ENCODE results near the gene CYP2S1.

CYP2S1 gene

DNA sequence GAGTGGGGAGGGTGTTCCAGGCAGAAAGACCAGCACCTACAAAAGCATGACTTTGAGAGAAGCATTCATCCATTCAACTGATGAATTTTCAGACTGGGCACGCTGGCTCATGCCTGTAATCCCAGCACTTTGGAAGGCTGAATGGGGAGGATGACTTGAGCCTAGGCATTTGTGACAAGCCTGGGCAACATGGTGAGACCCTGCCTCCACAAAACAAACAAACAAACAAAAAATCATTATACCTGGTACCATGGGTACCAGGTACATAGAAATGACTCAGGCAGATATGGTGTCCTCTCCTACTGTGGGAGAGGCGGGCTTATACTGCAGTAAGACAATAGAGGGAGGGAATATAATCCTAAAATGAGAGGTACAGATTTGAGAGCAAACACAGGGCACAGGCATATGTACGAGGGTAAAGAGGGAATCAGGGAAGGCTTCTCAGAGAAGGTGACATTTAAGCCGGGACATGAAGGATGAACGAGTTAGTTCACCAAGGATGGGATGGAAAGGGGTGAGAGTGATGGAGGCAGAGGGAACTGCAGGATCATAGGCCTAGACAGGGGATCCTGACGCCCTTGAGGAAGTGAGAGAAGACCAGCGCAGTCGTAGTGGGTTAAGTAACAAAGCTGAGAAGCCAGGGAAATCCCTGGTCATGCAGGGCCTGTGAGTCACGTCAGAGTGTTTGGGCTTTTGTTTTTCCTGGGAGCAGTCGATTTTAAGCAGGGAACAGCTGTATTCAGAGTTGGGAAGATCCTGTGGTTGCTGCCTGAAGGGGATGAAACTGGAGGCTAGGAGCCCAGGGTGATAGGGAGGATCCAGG, 2.9 kb downstream of the CYP2S1 start:
- DNase-seq (ENCODE audit: low read depth in 3 of 3), result no peak

DNA sequence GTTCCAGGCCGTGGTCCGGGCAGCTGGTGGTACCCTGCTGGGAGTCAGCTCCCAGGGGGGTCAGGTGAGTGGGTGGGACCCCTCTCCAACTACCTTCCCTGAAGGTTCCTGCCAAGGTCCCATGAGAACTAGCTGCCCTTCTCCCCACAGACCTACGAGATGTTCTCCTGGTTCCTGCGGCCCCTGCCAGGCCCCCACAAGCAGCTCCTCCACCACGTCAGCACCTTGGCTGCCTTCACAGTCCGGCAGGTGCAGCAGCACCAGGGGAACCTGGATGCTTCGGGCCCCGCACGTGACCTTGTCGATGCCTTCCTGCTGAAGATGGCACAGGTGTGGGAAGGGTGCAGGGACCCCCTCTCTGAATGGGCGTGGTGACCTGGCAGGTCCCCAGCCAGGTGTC, 5.5 kb downstream of the CYP2S1 start:
- DNase-seq (ENCODE audit: low read depth in 3 of 3), result no peak

DNA sequence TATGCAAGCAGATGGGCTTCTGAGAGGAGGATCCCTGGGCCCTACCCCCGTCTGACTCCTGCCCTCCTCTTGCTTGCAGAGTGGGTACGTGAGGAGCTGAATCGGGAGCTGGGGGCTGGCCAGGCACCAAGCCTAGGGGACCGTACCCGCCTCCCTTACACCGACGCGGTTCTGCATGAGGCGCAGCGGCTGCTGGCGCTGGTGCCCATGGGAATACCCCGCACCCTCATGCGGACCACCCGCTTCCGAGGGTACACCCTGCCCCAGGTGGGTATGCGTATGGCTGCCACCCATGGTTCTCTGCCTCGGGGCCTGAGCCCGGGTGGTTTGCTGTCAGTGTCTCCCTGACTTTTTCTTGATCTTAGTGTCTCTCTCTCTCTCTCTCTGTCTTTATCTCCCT, 10.4 kb downstream of the CYP2S1 start:
- no peak for DNase-seq (ENCODE audit: low read depth in 3 of 3)

DNA sequence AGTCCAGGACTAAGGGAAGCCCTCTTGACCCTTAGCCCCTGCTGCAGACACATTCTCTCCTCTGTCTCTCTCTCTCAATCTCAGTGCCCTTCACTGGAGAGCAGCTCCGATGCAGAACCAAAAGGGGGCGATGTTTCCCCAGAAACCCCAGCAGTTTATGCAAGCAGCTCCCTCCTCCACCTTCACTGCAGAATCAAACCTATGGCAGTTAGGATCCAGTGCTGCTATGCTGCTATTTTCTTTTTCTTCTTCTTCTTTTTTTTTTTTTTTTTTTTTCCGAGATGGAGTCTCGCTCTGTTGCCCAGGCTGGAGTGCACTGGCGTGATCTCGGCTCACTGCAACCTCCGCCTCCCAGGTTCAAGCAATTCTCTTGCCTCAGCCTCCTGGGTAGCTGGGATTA, 11.3 kb downstream of the CYP2S1 start:
- DNase-seq (ENCODE audit: low read depth in 3 of 3), result peak; percentile 52 to 77 (median 70)

DNA sequence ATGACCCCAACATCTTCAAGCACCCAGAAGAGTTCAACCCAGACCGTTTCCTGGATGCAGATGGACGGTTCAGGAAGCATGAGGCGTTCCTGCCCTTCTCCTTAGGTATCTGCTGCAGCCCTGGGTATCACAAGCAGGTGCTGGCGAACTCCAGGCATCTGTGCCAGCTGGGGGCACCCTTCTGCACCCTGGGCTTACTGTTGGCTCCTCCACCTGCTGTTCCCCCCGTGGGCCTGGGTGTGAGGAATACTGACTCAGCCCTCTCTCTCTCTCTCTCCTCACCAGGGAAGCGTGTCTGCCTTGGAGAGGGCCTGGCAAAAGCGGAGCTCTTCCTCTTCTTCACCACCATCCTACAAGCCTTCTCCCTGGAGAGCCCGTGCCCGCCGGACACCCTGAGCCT, 13.0 kb downstream of the CYP2S1 start:
- no peak for DNase-seq (ENCODE audit: low read depth in 3 of 3)

DNA sequence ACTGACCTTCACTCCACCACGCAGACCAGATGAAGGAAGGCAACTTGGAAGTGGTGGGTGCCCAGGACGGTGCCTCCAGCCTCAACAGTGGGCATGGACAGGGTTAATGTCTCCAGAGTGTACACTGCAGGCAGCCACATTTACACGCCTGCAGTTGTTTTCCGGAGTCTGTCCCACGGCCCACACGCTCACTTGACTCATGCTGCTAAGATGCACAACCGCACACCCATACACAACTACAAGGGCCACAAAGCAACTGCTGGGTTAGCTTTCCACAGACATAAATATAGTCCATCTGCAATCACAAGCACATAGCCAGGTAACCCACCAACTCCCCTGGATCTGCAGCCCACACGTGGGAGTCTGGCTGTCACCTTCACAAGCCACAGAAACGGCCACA, 13.4 kb downstream of the CYP2S1 start:
- no peak for DNase-seq (ENCODE audit: low read depth in 3 of 3)

DNA sequence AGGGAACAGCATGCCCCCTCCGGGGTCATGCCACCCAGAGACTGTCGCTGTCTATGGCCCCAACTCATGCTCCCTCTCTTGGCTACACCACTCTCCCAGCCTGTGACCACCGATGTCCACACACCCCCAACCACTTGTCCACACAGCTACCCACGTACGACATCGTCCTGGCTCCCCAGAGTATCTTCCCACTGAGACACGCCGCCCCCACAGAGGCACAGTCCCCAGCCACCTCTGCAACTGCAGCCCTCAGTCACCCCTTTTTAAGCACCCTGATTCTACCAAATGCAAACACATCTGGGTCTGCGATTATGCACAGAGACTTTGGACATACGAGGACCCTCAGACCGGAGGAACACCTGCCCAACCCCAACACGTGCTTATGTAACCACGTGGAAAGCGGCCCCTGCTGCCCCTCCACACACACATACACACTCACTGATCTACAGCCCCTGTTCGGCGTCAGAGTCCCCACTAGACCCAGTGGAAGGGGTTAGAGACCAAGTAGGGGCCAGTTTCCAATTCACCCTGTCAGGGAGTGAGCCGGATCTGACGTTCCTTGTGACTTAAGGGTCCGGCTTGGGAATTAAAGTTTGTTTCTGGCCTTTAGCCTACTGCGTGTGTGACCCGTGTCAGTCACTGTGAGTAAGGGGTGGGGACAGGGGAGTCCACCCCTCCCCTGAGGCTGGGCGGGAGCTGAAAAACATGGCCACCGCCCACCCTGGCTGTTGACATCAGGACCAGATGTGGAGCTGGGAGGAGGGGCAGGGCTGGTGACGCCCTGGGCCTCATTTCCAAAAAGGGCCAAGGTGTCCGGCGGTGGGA, 14.1 kb downstream of the CYP2S1 start:
- no peak for DNase-seq (ENCODE audit: low read depth in 3 of 3)

DNA sequence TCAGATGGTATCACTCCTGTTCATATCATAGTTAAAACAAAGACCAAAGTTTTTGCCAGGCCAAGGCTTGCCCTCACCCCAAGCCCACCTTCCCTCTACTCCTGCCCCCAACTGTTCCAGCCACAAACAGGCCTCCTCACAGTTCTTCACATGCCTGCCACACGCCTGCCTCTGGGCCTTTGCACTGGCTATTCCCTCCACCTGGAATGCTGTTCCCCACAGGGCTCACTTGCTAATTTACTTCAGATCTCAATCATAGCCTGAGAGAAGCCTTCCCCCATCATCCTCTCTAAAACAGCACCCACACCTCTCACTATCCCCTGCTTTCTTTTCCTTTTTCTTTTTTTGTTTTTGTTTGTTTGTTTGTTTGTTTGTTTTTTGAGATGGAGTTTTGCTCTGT, 21.1 kb downstream of the CYP2S1 start:
- no peak for DNase-seq (ENCODE audit: low read depth in 3 of 3)

DNA sequence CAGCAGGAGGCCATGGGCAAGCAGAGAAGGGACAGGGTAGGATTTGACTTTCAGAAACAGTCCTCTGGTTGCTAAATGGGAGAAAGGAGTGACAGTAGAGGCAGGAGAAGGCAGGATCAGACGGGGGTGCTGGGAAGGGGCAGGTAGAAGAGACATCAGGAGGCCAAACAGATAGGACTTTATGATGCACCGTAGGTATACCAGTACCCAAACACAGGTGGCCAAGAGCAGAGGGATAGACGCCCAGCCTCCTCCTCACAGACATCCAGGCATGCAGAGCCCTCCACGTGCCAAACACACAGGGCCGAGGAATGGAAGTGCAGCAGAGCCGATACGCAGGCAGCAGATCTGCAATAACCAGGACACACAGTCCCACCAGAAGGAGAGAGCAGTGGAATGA, 24.7 kb downstream of the CYP2S1 start:
- DNase-seq (ENCODE audit: low read depth in 3 of 3), result no peak

DNA sequence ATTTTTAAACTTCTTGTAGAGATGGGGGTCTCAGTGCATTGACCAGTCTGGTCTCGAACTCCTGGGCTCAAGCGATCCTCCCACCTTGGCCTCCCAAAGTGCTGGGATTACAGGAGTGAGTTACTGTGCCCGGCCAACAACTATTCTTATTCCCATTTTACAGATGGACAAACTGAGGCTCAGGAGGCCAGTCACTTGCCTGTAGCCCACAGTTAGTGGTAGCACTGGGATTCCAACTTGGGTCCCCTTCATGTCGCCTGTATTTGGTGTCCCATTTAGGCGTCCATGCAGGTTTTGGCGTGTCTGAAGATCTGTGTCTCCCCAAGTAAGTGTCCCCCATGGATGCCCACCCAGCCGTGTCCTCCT, 25.2 kb downstream of the CYP2S1 start:
- DNase-seq (ENCODE audit: low read depth in 3 of 3), result no peak

DNA sequence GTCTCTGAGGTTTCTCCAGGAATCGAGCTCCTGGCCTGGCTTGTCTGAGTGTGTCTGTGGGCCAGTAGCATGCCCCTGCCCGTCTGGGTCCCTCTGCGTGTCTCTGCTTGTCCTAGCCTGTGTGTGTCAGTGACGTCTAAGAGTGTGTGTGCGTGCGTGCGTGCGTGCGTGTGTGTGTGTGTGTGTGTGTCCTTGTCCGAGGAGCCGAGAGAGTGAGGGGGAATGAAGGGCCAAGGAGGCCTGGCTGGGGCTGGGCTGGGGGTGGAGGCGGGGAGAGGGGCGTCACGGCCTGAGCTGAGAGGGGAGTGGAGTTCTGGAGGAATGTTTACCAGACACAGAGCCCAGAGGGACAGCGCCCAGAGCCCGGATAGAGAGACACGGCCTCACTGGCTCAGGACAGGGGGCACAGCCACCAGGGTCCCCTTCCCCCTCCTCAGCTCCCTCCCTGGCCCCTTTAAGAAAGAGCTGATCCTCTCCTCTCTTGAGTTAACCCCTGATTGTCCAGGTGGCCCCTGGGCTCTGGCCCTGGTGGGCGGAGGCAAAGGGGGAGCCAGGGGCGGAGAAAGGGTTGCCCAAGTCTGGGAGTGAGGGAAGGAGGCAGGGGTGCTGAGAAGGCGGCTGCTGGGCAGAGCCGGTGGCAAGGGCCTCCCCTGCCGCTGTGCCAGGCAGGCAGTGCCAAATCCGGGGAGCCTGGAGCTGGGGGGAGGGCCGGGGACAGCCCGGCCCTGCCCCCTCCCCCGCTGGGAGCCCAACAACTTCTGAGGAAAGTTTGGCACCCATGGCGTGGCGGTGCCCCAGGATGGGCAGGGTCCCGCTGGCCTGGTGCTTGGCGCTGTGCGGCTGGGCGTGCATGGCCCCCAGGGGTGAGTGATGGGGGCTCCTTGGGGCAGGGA, 25.8 kb downstream of the CYP2S1 start, which contains the start of gene AXL:
Gene AXL, plus strand, starts transcription at position 609 of the 893 bp plus-strand sequence. Its CDS starts 170 bp downstream, at position 779.
- DNase-seq (ENCODE audit: low read depth in 3 of 3), result no peak

DNA sequence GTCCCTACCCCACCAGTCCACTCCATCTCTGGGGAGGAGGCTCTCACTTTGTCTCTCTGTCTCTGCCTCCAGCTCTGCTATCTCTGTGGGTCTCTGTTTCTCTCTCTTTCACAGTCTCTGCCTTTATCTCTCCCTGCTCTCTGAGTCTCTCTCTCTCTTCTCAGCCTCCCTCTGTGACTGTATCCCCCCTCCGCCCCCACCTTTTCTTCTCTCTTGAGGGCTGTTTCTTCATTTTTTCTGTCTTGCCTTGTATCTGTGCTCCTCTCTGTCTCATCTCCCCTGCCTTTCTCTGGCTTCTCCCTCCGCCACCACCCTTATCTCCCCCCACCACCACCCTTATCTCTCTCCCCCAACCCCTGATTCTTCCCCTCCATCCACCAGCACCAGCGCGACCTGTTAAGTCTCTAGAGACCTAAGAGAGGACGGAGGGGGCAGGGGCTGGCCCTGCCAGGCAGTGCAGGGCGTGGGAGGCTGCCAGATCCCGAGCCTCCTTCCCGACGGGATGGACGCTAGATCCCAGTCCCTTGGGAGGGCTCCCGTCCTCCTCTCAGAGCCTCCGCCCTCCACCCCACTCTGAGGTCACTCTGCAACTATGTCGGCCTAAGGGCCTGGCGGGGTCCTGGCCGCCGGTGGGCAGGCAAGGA, 27.0 kb downstream of the CYP2S1 start:
- DNase-seq (ENCODE audit: low read depth in 3 of 3), result no peak

DNA sequence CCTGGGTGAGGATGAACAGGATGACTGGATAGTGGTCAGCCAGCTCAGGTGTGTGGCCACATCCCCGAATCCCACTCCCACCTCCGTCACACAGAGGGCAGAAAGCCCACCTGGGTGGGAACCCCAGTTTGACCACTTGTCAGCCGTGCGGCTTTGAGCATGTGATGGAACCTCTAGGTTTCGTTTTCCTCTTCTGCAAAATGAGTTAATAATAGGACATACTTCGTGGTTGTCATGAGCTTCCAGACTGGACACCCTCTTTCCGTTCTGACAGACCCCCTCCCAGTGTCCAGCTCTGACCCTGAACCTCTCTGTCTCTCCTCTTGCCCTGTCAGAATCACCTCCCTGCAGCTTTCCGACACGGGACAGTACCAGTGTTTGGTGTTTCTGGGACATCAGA, 27.8 kb downstream of the CYP2S1 start:
- no peak for DNase-seq (ENCODE audit: low read depth in 3 of 3)

DNA sequence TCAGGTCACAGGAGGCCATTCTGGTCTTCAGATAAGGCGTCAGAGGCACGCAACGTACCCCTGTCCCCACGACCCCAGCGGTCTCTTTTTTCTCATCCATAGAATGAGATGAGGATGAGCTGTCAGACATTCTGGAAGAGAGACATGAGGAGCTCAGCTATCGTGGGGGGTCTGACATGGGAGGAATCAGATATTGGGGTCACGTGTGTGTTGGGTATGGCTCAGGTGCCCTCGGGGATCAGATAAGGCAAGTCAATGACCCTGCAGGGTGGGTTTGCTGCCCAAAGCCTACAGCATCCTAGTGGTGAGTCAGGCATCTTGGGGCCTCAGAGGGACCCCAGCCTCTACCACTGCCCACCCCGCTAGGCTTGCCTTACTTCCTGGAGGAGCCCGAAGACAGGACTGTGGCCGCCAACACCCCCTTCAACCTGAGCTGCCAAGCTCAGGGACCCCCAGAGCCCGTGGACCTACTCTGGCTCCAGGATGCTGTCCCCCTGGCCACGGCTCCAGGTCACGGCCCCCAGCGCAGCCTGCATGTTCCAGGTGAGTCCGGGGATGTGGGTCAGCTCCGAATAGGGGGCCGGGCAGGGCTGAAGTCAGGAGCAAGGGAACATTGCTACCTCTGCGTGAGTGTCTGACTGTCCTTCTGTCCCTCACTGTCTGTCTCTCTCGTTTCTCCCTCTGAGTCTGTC, 28.6 kb downstream of the CYP2S1 start:
- no peak for DNase-seq (ENCODE audit: low read depth in 3 of 3)

DNA sequence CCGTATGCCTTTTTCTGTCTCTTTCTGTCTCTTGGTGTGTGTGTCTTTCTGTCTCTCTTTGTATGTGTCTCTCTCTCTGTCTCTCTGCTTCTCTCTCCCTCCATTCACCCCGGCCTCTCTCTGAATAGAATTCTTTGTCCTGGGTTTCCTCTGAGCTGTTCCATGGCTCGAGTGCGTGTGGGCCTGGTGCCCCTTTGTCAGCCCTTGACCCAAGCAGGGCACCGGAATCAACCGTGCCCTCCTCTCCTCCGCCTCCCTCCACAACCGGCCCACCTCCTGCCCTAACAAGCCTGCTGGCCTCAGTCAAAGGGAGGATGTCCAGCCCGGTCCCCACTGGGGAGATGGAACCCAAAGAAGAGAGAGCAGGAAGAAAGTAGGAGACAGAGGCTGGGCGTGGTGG, 29.2 kb downstream of the CYP2S1 start:
- no peak for DNase-seq (ENCODE audit: low read depth in 3 of 3)

DNA sequence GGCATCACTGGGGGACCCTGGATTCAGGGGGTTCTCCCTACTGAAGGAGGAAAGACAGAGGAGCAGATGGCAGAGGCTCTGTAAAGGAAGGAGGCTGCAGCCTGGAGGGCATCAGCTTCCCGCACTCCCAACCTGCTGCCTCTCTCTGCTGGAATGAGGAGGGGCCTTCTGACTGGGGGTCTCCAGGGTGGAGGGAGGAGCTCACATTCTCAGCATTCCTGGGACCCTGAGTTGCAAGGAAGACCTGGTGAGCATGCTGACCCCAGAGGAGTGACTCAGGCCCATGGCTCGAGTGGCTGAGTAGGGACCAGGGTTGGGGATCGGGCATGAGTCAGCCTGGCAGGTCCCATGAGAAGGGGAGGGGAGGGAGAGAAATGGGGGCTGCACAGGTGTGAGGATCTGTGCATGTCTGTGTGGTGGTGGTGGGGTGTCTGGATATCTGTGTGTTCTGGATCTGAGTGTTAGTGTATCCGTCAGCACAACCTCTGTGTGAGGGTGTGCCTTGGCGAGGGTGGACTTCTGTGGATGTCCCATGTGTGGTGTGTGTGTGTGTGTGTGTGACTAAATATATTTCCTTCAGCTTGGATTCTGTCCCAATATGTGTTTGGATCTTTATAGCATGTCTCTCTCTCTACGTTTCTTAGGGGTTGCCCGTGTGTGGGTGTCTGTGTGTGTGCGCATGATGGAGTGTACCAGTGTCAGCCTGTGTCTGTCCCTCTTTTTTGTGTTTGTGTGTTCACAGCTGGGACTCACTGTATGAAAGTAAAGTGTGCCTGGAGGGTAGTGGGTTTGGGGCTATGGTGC, 30.6 kb downstream of the CYP2S1 start:
- no peak for DNase-seq (ENCODE audit: low read depth in 3 of 3)

DNA sequence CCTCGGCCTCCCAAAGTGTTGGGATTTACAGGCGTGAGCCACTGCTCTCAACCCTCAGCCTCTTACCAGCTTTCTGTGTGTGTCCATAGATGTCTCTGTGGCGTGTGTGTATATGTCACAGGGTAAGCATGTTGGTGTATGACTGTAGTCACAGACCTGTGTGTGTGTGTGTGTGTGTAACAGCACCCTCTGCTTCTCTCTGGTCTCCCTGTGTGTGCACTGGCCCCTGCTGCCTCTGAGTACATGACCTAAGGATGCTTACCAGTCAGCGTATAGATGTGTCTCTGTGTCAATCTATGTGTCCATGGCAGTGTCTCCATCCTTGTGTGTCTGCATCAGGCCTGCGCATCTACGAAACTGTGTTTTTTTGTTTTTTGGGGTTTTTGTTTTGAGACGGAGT, 31.6 kb downstream of the CYP2S1 start:
- DNase-seq (ENCODE audit: low read depth in 3 of 3), result no peak

DNA sequence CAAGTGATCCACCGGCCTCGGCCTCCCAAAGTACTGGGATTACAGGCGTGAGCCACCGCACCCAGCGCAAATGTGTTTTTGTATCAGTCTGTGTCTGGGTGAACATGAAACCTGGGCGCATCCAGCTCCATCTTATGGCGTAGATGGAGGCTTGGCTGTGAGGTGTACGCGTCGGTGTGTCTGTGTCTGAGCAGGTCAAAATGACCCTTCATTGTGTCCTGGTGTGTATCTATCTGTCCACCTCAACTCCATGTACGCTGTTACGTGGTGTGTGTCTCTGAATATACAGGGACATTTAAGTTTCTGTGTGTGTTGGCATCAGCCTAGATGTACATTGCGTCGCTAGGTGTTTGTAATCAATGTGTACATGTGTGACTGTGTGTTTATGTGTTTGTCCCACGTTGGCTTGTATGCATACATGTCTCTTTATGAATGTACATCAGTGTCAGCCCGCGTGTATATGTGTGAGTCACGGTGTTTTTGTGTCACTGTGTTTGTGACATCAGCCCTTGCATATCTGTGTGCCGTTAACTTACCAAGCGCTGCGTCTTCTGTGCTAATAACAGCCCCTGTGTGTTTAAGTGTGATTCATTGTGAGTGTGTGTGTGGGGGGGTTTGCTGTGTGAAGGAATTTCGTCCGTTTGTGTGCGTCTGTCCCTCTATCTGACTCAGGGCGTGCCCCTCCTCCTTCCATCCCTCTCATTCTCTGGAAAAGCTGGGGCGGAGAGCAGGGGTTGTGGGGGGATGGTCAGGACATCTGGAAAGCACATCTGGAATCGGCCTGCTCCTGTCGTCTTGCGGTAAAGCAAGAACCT, 32.4 kb downstream of the CYP2S1 start:
- peak in 2 of 3 experiments; percentile 26 to 32 for DNase-seq (ENCODE audit: low read depth in 3 of 3)
